ENCODE data around the gene ZSCAN4.

GRCh38 chr19:57651654-57651996, 17.1 kb upstream of the ZSCAN4 start:
- TF ChIP-seq, protein P1, sequence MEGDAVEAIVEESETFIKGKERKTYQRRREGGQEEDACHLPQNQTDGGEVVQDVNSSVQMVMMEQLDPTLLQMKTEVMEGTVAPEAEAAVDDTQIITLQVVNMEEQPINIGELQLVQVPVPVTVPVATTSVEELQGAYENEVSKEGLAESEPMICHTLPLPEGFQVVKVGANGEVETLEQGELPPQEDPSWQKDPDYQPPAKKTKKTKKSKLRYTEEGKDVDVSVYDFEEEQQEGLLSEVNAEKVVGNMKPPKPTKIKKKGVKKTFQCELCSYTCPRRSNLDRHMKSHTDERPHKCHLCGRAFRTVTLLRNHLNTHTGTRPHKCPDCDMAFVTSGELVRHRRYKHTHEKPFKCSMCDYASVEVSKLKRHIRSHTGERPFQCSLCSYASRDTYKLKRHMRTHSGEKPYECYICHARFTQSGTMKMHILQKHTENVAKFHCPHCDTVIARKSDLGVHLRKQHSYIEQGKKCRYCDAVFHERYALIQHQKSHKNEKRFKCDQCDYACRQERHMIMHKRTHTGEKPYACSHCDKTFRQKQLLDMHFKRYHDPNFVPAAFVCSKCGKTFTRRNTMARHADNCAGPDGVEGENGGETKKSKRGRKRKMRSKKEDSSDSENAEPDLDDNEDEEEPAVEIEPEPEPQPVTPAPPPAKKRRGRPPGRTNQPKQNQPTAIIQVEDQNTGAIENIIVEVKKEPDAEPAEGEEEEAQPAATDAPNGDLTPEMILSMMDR (IDR thresholded peaks at IDR 0.05): 0 out of 2 replicates have a peak, but pooled peaks have one; percentile 8
- no peak for TF ChIP-seq SIN3A (IDR thresholded peaks at IDR 0.05; ENCODE audit: borderline replicate concordance, insufficient read depth, low read depth, low read length)
